GM12878 (cell line): Measurements from ENCODE around the gene TFDP1. TPM values are rescaled to one million over a fixed set of nuclear protein-coding genes. Genes with fewer than 3 reads are reported as not detected.

Experiments used
- BCL11A ChIP-seq: IDR thresholded peaks from 2 replicates; pipeline ENCODE4 v1.6.1; 2011; ENCODE audit warnings: low read depth, low read length
- CBX3 ChIP-seq: fragments of 200-600 bp; sonication (generic); IDR thresholded peaks from 2 replicates; pipeline ENCODE4 v1.6.1; 2016; ENCODE audit warnings: low read depth, borderline replicate concordance
- CTCF ChIP-seq, 3 experiments: IDR thresholded peaks in 2 of 3; conservative IDR thresholded peaks in 1 of 3; 2 replicates each; pipeline ENCODE4 v1.5.1; 2011; ENCODE audit warnings: low read depth in 3 of 3, low read length in 3 of 3, mild to moderate bottlenecking in 3 of 3, control low read depth in 2 of 3, moderate library complexity in 2 of 3, inconsistent platforms in 1 of 3, mixed read lengths in 1 of 3; ENCODE audit not compliant: control insufficient read depth in 2 of 3, insufficient read depth in 1 of 3; ENCODE audit errors: extremely low read depth in 1 of 3
- KLF5 ChIP-seq: fragments of 450-650 bp; IDR thresholded peaks from 2 replicates; pipeline ENCODE4 v1.6.1; 2014; ENCODE audit warnings: mild to moderate bottlenecking; ENCODE audit not compliant: partially characterized antibody
- NKRF ChIP-seq: fragments of 450-650 bp; conservative IDR thresholded peaks from 2 replicates; pipeline ENCODE4 v1.6.1; 2017; ENCODE audit warnings: mild to moderate bottlenecking, moderate library complexity
- NR2C2 ChIP-seq: IDR thresholded peaks from 2 replicates; pipeline ENCODE4 v1.6.1; 2011; ENCODE audit warnings: borderline replicate concordance, low read depth; ENCODE audit not compliant: control insufficient read depth, insufficient read length
- POLR2AphosphoS5 ChIP-seq: IDR thresholded peaks from 2 replicates; pipeline ENCODE4 v1.6.1; 2011; ENCODE audit warnings: mild to moderate bottlenecking, low read length, inconsistent platforms
- RELA ChIP-seq: fragments of 450-650 bp; IDR thresholded peaks from 2 replicates; pipeline ENCODE4 v1.8.0; 2014; ENCODE audit warnings: borderline replicate concordance; ENCODE audit not compliant: partially characterized antibody
- SUPT20H ChIP-seq: IDR thresholded peaks from 2 replicates; pipeline ENCODE4 v1.6.1; 2011; ENCODE audit warnings: low read depth, mild to moderate bottlenecking, low read length, moderate library complexity, borderline replicate concordance; ENCODE audit not compliant: control insufficient read depth
- ZZZ3 ChIP-seq: IDR thresholded peaks from 2 replicates; pipeline ENCODE4 v1.6.1; 2011; ENCODE audit warnings: low read depth; ENCODE audit not compliant: control insufficient read depth, insufficient read length
- polyA plus RNA-seq, 11 experiments: library from polyadenylated mRNA; depleted of rRNA in 4 of 11; unstranded in 6 of 11; stranded (reverse) in 5 of 11; fragments of >200 nt; fragmentation: Nextera tagmentation in 4 of 11; fragmentation: Illumina TruSeq in 1 of 11; extraction: Ambion mirVana in 4 of 11; extraction: Trizol in 1 of 11; gene quantifications; 1 replicate in 1 of 11; 2 replicates in 10 of 11; pipeline versions ENCODE4 v1.2.1 to v1.2.3, GENCODE V29; 2011 to 2016; ENCODE audit warnings: inconsistent platforms in 2 of 11, missing spikeins in 2 of 11, low read depth in 1 of 11
- total RNA-seq, 4 experiments: library from RNA; depleted of rRNA in 3 of 4; stranded (reverse); fragments of >200 nt in 3 of 4; fragmentation: Illumina TruSeq in 1 of 4; extraction: Trizol in 1 of 4; gene quantifications; 2 replicates each; pipeline versions ENCODE4 v1.2.1 to v1.2.3, GENCODE V29; 2013 to 2021

The TFDP1 gene
- total and polyA plus RNA-seq, 10 of the 15 experiments (the other 5 are each of a cell fraction or from before 2014, with no cell fraction given): 37.7 to 254 (median 119) TPM

GRCh38 chr13:113537205-113537604 is 47.3 kb upstream of the TFDP1 start (continued):
- no peak for TF ChIP-seq CTCF (IDR thresholded peaks at IDR 0.05 in 2 of 3, conservative IDR thresholded peaks at IDR 0.05 in 1 of 3; ENCODE audit: control insufficient read depth in 2 of 3, extremely low read depth in 1 of 3, insufficient read depth in 1 of 3, low read depth in 3 of 3, low read length in 3 of 3)
- TF ChIP-seq CBX3: no peak
- TF ChIP-seq NR2C2: no peak
- TF ChIP-seq SUPT20H: no peak
- TF ChIP-seq ZZZ3: no peak
- TF ChIP-seq NKRF: no peak
- TF ChIP-seq RELA: no peak
- no peak for TF ChIP-seq KLF5
- no peak for TF ChIP-seq BCL11A
- TF ChIP-seq POLR2AphosphoS5: no peak
- TF ChIP-seq, all 136 proteins: peak for 0
